ENCODE results near the gene OR2G2. TPM values are rescaled to one million over a fixed set of nuclear protein-coding genes. Genes with fewer than 3 reads are reported as not detected.
A peak's percentile ranks its signal among the peaks of the same experiment; 100 is the strongest.

Gene OR2G2, protein sequence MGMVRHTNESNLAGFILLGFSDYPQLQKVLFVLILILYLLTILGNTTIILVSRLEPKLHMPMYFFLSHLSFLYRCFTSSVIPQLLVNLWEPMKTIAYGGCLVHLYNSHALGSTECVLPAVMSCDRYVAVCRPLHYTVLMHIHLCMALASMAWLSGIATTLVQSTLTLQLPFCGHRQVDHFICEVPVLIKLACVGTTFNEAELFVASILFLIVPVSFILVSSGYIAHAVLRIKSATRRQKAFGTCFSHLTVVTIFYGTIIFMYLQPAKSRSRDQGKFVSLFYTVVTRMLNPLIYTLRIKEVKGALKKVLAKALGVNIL
- 0.04 TPM for polyA plus RNA-seq (2013)

DNA sequence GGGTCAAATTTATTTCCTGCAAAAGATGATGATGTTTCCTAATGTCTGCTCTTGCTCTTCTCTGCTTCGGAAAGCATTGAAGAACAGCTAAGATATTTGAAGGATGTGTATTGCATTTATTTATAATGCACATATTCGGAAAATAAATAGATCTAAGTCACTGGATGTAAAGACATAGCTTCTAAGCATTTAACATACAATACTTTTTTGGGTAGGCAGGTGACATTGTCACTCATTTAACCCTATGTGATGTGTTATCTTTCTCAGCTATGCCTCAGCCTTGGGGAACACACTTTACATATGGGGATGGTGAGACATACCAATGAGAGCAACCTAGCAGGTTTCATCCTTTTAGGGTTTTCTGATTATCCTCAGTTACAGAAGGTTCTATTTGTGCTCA, at the start of gene OR2G2:
Gene OR2G2 (plus strand): TSS at position 301 of the 400 bp plus-strand sequence. CDS start 0 bp downstream, at position 301.
- Histone ChIP-seq H3K4me1 (ENCODE audit: control extremely low read depth in 1 of 4, control insufficient read depth in 4 of 4, insufficient read depth in 4 of 4, low read length in 3 of 4) (no peaks in the 10 kb centered on the region), H3K27me3 (replicated peaks in 2 of 5; ENCODE audit: control insufficient read depth in 4 of 5, insufficient read depth in 5 of 5, low read length in 4 of 5) (no peaks in the 10 kb centered on the region), H3K36me3 (ENCODE audit: control insufficient read depth in 4 of 4, insufficient read depth in 4 of 4, low read length in 3 of 4) (no peaks in the 10 kb centered on the region), H3K9me3 (ENCODE audit: control extremely low read depth in 1 of 5, control insufficient read depth in 4 of 5, insufficient read depth in 2 of 5, low read depth in 1 of 5, low read length in 4 of 5) (no peaks in the 10 kb centered on the region), H3K27ac (ENCODE audit: insufficient read depth in 1 of 2, low read depth in 1 of 2, low read length in 2 of 2, poor library complexity in 1 of 2, severe bottlenecking in 2 of 2) (no peak within 1 kb of the TSS), H3K4me3 (ENCODE audit: control insufficient read depth in 1 of 7, extremely low read depth in 1 of 7, insufficient read depth in 4 of 7, low read depth in 2 of 7, low read length in 6 of 7) (no peak within 1 kb of the TSS)
- CTCF ChIA-PET = interaction anchor here (1.0 kb wide), 1 partner anchor 10 kb away, joined by 5 read pairs; no protein-coding TSS in a partner anchor
- no peak for DNase-seq
- POLR2A ChIA-PET = interaction anchor here (0.5 kb wide), 1 partner anchor 487 kb away, joined by 3 read pairs; no protein-coding TSS in a partner anchor
- WGBS (ENCODE audit: insufficient coverage) = no CpG with 5 or more reads among the region's 2 CpGs

DNA sequence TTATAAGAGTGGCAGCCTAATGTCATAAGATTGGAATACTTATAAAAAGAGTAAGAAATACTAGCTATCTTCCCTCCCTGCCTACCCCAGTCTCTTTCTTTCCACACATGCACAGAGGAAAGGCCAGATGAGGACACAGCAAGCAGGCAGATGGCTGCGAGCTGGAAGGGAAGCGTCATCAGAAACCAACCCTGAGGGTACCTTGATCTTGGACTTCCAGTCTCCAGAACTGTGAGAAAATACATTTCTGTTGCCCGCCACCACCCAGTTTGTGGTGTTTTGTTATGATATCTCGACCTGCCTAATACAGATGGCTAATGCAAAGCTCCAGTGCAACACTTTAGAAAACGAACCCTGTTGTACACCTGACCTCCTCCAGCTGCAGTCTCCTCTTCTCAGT, 49.6 kb upstream of the OR2G2 start:
- Histone ChIP-seq H3K27me3 (replicated peaks in 2 of 5; ENCODE audit: control insufficient read depth in 4 of 5, insufficient read depth in 5 of 5, low read length in 4 of 5) (no peaks in the 10 kb centered on the region), H3K36me3 (ENCODE audit: control insufficient read depth in 4 of 4, insufficient read depth in 4 of 4, low read length in 3 of 4) (no peaks in the 10 kb centered on the region), H3K4me1 (ENCODE audit: control extremely low read depth in 1 of 4, control insufficient read depth in 4 of 4, insufficient read depth in 4 of 4, low read length in 3 of 4) (peaks cover 18 to 50% (median 33%) of the 10 kb centered on the region in 4 experiments), H3K4me3 (ENCODE audit: control insufficient read depth in 1 of 7, extremely low read depth in 1 of 7, insufficient read depth in 4 of 7, low read depth in 2 of 7, low read length in 6 of 7) (no peak overlapping the region), H3K9me3 (ENCODE audit: control extremely low read depth in 1 of 5, control insufficient read depth in 4 of 5, insufficient read depth in 2 of 5, low read depth in 1 of 5, low read length in 4 of 5) (peaks cover 0 to 2% (median 0%) of the 10 kb centered on the region in 5 experiments), H3K27ac (ENCODE audit: insufficient read depth in 1 of 2, low read depth in 1 of 2, low read length in 2 of 2, poor library complexity in 1 of 2, severe bottlenecking in 2 of 2) (no peak overlapping the region)
- no peak for DNase-seq
- WGBS (ENCODE audit: insufficient coverage) = 94% methylated on average over 5 of the region's 5 CpGs
- ChIA-PET POLR2A (no interaction called here), CTCF (no interaction called here)

DNA sequence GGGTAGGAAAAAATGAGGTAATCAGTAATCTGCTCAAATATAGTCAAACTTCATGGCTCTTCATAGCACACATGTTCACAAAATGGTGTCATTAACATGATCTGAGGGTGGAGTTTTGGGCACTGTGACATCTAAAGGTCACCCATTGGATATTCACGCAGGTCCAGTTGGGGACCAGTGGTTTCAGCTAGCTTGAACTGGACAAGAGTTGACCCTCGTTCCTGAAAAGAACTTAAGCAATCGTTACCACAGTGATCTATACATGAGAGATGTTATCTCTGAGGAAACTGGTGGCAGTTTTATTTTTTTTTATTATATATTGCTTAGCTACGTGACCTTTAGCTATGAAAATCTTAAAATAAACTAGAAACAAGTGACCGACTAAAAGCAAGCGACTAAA, 48.9 kb upstream of the OR2G2 start:
- ChIA-PET CTCF (interaction anchor here (1.9 to 2.1 kb wide), 2 partner anchors 8 to 149 kb away, joined by 6 to 8 read pairs; no protein-coding TSS in a partner anchor), POLR2A (no interaction called here)
- DNase-seq = no peak
- 62% methylated on average over 4 of the region's 6 CpGs for WGBS (ENCODE audit: insufficient coverage)
- Histone ChIP-seq H3K4me1 (ENCODE audit: control extremely low read depth in 1 of 4, control insufficient read depth in 4 of 4, insufficient read depth in 4 of 4, low read length in 3 of 4) (peaks cover 18 to 54% (median 36%) of the 10 kb centered on the region in 4 experiments), H3K36me3 (ENCODE audit: control insufficient read depth in 4 of 4, insufficient read depth in 4 of 4, low read length in 3 of 4) (no peaks in the 10 kb centered on the region), H3K4me3 (ENCODE audit: control insufficient read depth in 1 of 7, extremely low read depth in 1 of 7, insufficient read depth in 4 of 7, low read depth in 2 of 7, low read length in 6 of 7) (no peak overlapping the region), H3K9me3 (ENCODE audit: control extremely low read depth in 1 of 5, control insufficient read depth in 4 of 5, insufficient read depth in 2 of 5, low read depth in 1 of 5, low read length in 4 of 5) (peaks cover 0 to 2% (median 0%) of the 10 kb centered on the region in 5 experiments), H3K27ac (ENCODE audit: insufficient read depth in 1 of 2, low read depth in 1 of 2, low read length in 2 of 2, poor library complexity in 1 of 2, severe bottlenecking in 2 of 2) (no peak overlapping the region), H3K27me3 (replicated peaks in 2 of 5; ENCODE audit: control insufficient read depth in 4 of 5, insufficient read depth in 5 of 5, low read length in 4 of 5) (no peaks in the 10 kb centered on the region)

DNA sequence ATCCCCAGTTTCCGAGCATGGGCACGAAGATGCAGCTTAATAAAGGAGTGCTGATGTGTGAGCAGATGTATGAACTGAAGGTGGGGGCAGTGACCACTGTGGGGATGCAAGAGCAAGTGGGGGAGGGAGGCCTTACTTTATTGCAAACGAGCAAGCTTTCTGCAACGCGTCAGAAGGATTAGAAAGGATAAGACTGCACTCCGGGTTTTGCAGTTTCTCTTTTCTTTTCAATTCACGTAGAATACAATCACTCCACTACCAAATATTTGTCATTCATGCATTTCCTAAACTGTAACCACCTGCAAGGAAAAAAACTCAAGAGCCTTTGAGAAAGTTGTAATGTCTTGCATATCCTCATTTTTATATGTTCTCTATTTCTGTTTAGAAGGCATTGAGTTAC, 47.6 kb upstream of the OR2G2 start:
- H3K4me3 ChIP-seq (ENCODE audit: control insufficient read depth in 1 of 7, extremely low read depth in 1 of 7, insufficient read depth in 4 of 7, low read depth in 2 of 7, low read length in 6 of 7) = peak overlapping the region in 6 of 7 experiments; percentile 5 to 67 (median 40)
- H3K36me3 ChIP-seq (ENCODE audit: control insufficient read depth in 4 of 4, insufficient read depth in 4 of 4, low read length in 3 of 4) = no peaks in the 10 kb centered on the region
- POLR2A ChIA-PET = interaction anchor here (1.0 kb wide), 1 partner anchor 10 kb away, joined by 3 read pairs; no protein-coding TSS in a partner anchor
- peaks cover 18 to 53% (median 35%) of the 10 kb centered on the region in 4 experiments for H3K4me1 ChIP-seq (ENCODE audit: control extremely low read depth in 1 of 4, control insufficient read depth in 4 of 4, insufficient read depth in 4 of 4, low read length in 3 of 4)
- DNase-seq = peak in 2 of 3 donors; percentile 72 to 78
- peaks cover 0 to 2% (median 0%) of the 10 kb centered on the region in 5 experiments for H3K9me3 ChIP-seq (ENCODE audit: control extremely low read depth in 1 of 5, control insufficient read depth in 4 of 5, insufficient read depth in 2 of 5, low read depth in 1 of 5, low read length in 4 of 5)
- H3K27me3 ChIP-seq (replicated peaks in 2 of 5; ENCODE audit: control insufficient read depth in 4 of 5, insufficient read depth in 5 of 5, low read length in 4 of 5) = no peaks in the 10 kb centered on the region
- 0% methylated on average over 5 of the region's 7 CpGs for WGBS (ENCODE audit: insufficient coverage)
- H3K27ac ChIP-seq (ENCODE audit: insufficient read depth in 1 of 2, low read depth in 1 of 2, low read length in 2 of 2, poor library complexity in 1 of 2, severe bottlenecking in 2 of 2) = no peak overlapping the region
- CTCF ChIA-PET = interaction anchor here (0.9 to 2.1 kb wide), 5 partner anchors 9 to 150 kb away, joined by 3 to 8 read pairs (median 5); no protein-coding TSS in a partner anchor

DNA sequence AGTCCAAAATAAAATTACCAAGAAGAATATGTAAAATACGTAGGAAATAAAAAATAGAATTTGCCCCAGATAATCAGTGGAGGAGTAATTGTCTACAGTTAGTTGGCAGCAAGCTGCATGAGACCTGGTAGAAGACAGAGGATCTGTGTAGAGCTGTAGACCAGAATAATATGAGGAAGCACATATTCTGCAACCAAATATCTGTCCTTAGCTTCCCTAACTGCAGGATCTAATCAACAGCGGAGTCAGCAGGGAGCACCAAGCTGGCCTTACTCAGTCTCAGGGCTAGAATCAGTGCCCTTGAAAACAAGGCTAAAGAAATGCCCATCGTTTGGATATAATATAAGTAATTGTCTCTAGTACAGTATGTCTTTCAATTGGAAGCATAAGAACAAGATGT, 45.3 kb upstream of the OR2G2 start:
- Histone ChIP-seq H3K27ac (ENCODE audit: insufficient read depth in 1 of 2, low read depth in 1 of 2, low read length in 2 of 2, poor library complexity in 1 of 2, severe bottlenecking in 2 of 2) (no peak overlapping the region), H3K4me1 (ENCODE audit: control extremely low read depth in 1 of 4, control insufficient read depth in 4 of 4, insufficient read depth in 4 of 4, low read length in 3 of 4) (peaks cover 27 to 61% (median 46%) of the 10 kb centered on the region in 4 experiments), H3K36me3 (ENCODE audit: control insufficient read depth in 4 of 4, insufficient read depth in 4 of 4, low read length in 3 of 4) (no peaks in the 10 kb centered on the region), H3K4me3 (ENCODE audit: control insufficient read depth in 1 of 7, extremely low read depth in 1 of 7, insufficient read depth in 4 of 7, low read depth in 2 of 7, low read length in 6 of 7) (no peak overlapping the region), H3K27me3 (replicated peaks in 2 of 5; ENCODE audit: control insufficient read depth in 4 of 5, insufficient read depth in 5 of 5, low read length in 4 of 5) (no peaks in the 10 kb centered on the region), H3K9me3 (ENCODE audit: control extremely low read depth in 1 of 5, control insufficient read depth in 4 of 5, insufficient read depth in 2 of 5, low read depth in 1 of 5, low read length in 4 of 5) (peaks cover 0 to 2% (median 0%) of the 10 kb centered on the region in 5 experiments)
- WGBS (ENCODE audit: insufficient coverage) = 50% methylated on average over 1 of the region's 3 CpGs
- peak in 1 of 3 donors; percentile 57 for DNase-seq
- ChIA-PET CTCF (interaction anchor here (0.8 to 3.1 kb wide), 4 partner anchors 9 to 54 kb away, joined by 3 to 14 read pairs (median 8); no protein-coding TSS in a partner anchor), POLR2A (no interaction called here)

DNA sequence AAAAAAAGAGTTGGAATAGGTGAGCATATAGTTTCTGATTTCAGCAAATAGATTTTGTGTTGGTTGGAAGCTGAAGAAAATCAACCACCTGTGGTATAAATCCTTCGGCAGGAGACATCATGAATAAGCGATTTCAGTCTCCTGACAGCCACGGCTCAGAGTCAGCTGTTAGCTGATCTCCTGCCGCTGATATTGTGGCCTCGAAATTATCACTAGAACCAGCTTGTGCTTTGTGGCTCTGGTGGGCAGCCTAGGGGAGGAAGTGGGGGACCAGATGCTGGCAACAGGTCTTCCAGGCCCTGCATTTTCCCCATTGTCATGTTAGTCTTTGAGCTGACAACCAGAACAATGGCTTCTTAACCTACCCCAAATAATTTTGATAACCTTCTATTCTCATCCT, 40.1 kb upstream of the OR2G2 start:
- Histone ChIP-seq H3K36me3 (ENCODE audit: control insufficient read depth in 4 of 4, insufficient read depth in 4 of 4, low read length in 3 of 4) (peaks cover 0 to 2% (median 0%) of the 10 kb centered on the region in 4 experiments), H3K27ac (ENCODE audit: insufficient read depth in 1 of 2, low read depth in 1 of 2, low read length in 2 of 2, poor library complexity in 1 of 2, severe bottlenecking in 2 of 2) (peak overlapping the region; percentile 90 to 93), H3K4me3 (ENCODE audit: control insufficient read depth in 1 of 7, extremely low read depth in 1 of 7, insufficient read depth in 4 of 7, low read depth in 2 of 7, low read length in 6 of 7) (peak overlapping the region in 5 of 7 experiments; percentile 55 to 77 (median 69)), H3K9me3 (ENCODE audit: control extremely low read depth in 1 of 5, control insufficient read depth in 4 of 5, insufficient read depth in 2 of 5, low read depth in 1 of 5, low read length in 4 of 5) (no peaks in the 10 kb centered on the region), H3K4me1 (ENCODE audit: control extremely low read depth in 1 of 4, control insufficient read depth in 4 of 4, insufficient read depth in 4 of 4, low read length in 3 of 4) (peaks cover 34 to 63% (median 54%) of the 10 kb centered on the region in 4 experiments), H3K27me3 (replicated peaks in 2 of 5; ENCODE audit: control insufficient read depth in 4 of 5, insufficient read depth in 5 of 5, low read length in 4 of 5) (no peaks in the 10 kb centered on the region)
- POLR2A ChIA-PET = interaction anchor here (0.8 kb wide), 1 partner anchor 27 kb away, joined by 3 read pairs; no protein-coding TSS in a partner anchor
- CTCF ChIA-PET = interaction anchor here (0.9 to 2.3 kb wide), 6 partner anchors 14 to 366 kb away, joined by 3 to 7 read pairs (median 4); no protein-coding TSS in a partner anchor
- DNase-seq = peak; percentile 98 to 100 (median 99)
- 0% methylated on average over 2 of the region's 5 CpGs for WGBS (ENCODE audit: insufficient coverage)
